Measurements from ENCODE around the gene CADM1.

DNA sequence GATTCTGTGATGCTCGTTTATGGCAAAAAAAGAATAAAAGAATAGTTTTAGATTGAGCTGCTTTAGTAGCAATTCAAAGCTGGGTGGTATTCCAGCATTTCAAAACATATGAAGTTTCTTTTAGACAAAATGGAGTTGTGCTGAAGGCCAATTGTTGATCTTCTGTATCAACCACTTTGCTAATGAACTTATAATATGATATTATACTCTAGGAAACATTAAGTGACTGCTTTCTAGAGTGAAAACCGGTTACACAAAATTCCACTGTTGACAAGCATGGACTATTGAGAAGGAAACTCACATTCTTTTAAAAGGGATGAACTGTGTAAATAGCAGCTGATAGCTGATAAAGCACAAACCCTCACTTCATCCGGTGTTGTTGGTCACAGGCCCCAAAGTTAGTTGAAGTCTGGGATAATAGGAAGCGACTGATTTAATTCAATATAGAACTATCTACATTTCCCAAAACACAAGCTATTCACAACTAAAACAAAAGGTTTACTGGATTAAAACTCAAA is 255.1 kb downstream of the CADM1 start:
- no peak for TF ChIP-seq CTCF (IDR thresholded peaks at IDR 0.05; ENCODE audit: low read depth, low read length, poor library complexity, severe bottlenecking)
- TF ChIP-seq EZH2phosphoT487 (IDR thresholded peaks at IDR 0.05; ENCODE audit: borderline replicate concordance, low read length), result no peak
